ENCODE results near the gene TTC33. TPM values are rescaled to one million over a fixed set of nuclear protein-coding genes. Genes with fewer than 3 reads are reported as not detected.

Gene TTC33
- total and polyA plus RNA-seq, 2 of the 4 experiments (the other 2 are of a cell fraction): 3.1 to 8.1 TPM

- Histone ChIP-seq H2BK20ac (ENCODE audit: low read depth, low read length) (no peak overlapping the region; the same call in 1 of the 2 replicates), H3K4ac (ENCODE audit: low read depth, low read length) (peak overlapping the region; percentile 75; the same call in 1 of the 2 replicates), H3K14ac (replicated peaks; ENCODE audit: low read depth, low read length) (peak overlapping the region; percentile 95), H3K9me1 (ENCODE audit: insufficient read depth, low read length) (peaks cover 4% of the 10 kb centered on the region), H3K56ac (ENCODE audit: extremely low read depth, insufficient read depth, low read length) (no peak overlapping the region), H3K23ac (ENCODE audit: low read depth, low read length) (peak overlapping the region; percentile 83; the same call in 1 of the 2 replicates), H3K27ac (ENCODE audit: insufficient read depth, low read length) (no peak overlapping the region), H3K4me3 (ENCODE audit: insufficient read depth, low read depth, low read length) (no peak overlapping the region), H4K91ac (ENCODE audit: insufficient read depth, low read depth, low read length) (0 out of 2 replicates have a peak overlapping the region, but pooled peaks have one; percentile 45), H2AK5ac (ENCODE audit: low read depth, low read length) (peak overlapping the region; percentile 91; the same call in 1 of the 2 replicates), H2AK9ac (replicated peaks; ENCODE audit: low read depth, low read length, poor library complexity) (no peak overlapping the region), H3K27me3 (ENCODE audit: control insufficient read depth, insufficient read depth, low read length) (no peaks in the 10 kb centered on the region), H3K9me3 (ENCODE audit: control insufficient read depth, insufficient read depth, low read length) (no peaks in the 10 kb centered on the region), H2BK5ac (ENCODE audit: low read depth, low read length, poor library complexity, severe bottlenecking) (no peak overlapping the region), H3K18ac (ENCODE audit: low read depth, low read length) (peak overlapping the region; percentile 65), H2BK120ac (ENCODE audit: low read depth, low read length) (peak overlapping the region; percentile 82), H3K36me3 (ENCODE audit: control insufficient read depth, insufficient read depth, low read length) (no peaks in the 10 kb centered on the region), H3K4me1 (ENCODE audit: control insufficient read depth, insufficient read depth, low read length) (peaks cover 6% of the 10 kb centered on the region; the same call in 1 of the 2 replicates), H4K5ac (ENCODE audit: low read depth, low read length) (peak overlapping the region; percentile 59; the same call in 1 of the 2 replicates), H4K20me1 (ENCODE audit: insufficient read depth, low read length) (no peaks in the 10 kb centered on the region), H3K79me1 (ENCODE audit: low read depth in 1 of 2, low read length in 2 of 2) (no peaks in the 10 kb centered on the region), H3K4me2 (ENCODE audit: low read depth, low read length) (no peak overlapping the region), H2BK15ac (ENCODE audit: low read depth, low read length) (no peak overlapping the region), H4K8ac (ENCODE audit: low read depth in 2 of 2, low read length in 2 of 2) (peak overlapping the region in 1 of 2 experiments; percentile 57; a peak in 1 of 4 replicates), H2AFZ (replicated peaks; ENCODE audit: low read length, poor library complexity) (peak overlapping the region; percentile 82), H3K9ac (ENCODE audit: low read depth, low read length) (no peak overlapping the region)
- no TSS peak for BruUV-seq (replicated peaks)
- no CpG with 5 or more reads among the region's 11 CpGs for WGBS, 2 experiments (ENCODE audit: extremely low coverage in 2 of 2, insufficient read length in 1 of 2)
- in situ Hi-C loops (cut with MboI; ENCODE audit: low sequenced_read_pairs): no loop called here
- intact Hi-C loops (cut with micrococcal nuclease): no loop called here
- ChIA-PET CTCF (no interaction called here), POLR2A (ENCODE audit: unreplicated experiment) (no interaction called here)
- dilution Hi-C loops (cut with HindIII; ENCODE audit: low sequenced_read_pairs, unreplicated experiment): no loop called here
- DNase-seq: no peak
- ATAC-seq (ENCODE audit: low read depth): no peak
- TF ChIP-seq BHLHE40 (IDR thresholded peaks at IDR 0.05; ENCODE audit: low read depth, low read length) (no peak), RFX5 (IDR thresholded peaks at IDR 0.05; ENCODE audit: low read depth, low read length) (no peak), SMC3 (IDR thresholded peaks at IDR 0.05; ENCODE audit: low read depth, low read length) (no peak), NFE2L2 (IDR thresholded peaks at IDR 0.05; ENCODE audit: low read depth, low read length) (no peak), RCOR1 (IDR thresholded peaks at IDR 0.05; ENCODE audit: insufficient replicate concordance, low read length) (no peak), MXI1 (IDR thresholded peaks at IDR 0.05; ENCODE audit: borderline replicate concordance, low read depth, low read length) (no peak), MAFK (IDR thresholded peaks at IDR 0.05; ENCODE audit: low read depth, low read length) (no peak), POLR2A (IDR thresholded peaks at IDR 0.05; ENCODE audit: low read depth, low read length) (no peak), ELK1 (IDR thresholded peaks at IDR 0.05; ENCODE audit: borderline replicate concordance, low read depth, low read length) (no peak), FOS (IDR thresholded peaks at IDR 0.05; ENCODE audit: low read depth, low read length) (no peak), CHD1 (IDR thresholded peaks at IDR 0.05; ENCODE audit: low read depth, low read length) (no peak), RAD21 (IDR thresholded peaks at IDR 0.05; ENCODE audit: low read length) (no peak), CEBPB (IDR thresholded peaks at IDR 0.05; ENCODE audit: low read depth, low read length) (no peak)
- TF ChIP-seq, protein P1, sequence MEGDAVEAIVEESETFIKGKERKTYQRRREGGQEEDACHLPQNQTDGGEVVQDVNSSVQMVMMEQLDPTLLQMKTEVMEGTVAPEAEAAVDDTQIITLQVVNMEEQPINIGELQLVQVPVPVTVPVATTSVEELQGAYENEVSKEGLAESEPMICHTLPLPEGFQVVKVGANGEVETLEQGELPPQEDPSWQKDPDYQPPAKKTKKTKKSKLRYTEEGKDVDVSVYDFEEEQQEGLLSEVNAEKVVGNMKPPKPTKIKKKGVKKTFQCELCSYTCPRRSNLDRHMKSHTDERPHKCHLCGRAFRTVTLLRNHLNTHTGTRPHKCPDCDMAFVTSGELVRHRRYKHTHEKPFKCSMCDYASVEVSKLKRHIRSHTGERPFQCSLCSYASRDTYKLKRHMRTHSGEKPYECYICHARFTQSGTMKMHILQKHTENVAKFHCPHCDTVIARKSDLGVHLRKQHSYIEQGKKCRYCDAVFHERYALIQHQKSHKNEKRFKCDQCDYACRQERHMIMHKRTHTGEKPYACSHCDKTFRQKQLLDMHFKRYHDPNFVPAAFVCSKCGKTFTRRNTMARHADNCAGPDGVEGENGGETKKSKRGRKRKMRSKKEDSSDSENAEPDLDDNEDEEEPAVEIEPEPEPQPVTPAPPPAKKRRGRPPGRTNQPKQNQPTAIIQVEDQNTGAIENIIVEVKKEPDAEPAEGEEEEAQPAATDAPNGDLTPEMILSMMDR (conservative IDR thresholded peaks at IDR 0.05; ENCODE audit: low read depth, low read length): no peak
- TF ChIP-seq, protein P2, sequence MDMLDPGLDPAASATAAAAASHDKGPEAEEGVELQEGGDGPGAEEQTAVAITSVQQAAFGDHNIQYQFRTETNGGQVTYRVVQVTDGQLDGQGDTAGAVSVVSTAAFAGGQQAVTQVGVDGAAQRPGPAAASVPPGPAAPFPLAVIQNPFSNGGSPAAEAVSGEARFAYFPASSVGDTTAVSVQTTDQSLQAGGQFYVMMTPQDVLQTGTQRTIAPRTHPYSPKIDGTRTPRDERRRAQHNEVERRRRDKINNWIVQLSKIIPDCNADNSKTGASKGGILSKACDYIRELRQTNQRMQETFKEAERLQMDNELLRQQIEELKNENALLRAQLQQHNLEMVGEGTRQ (IDR thresholded peaks at IDR 0.05; ENCODE audit: low read depth, low read length): no peak
Observed at GRCh38 chr5:40606077-40606765, 149.5 kb downstream of the TTC33 start.

Data from IMR-90 (cell line).